GM23338 (cell line): ENCODE measurements around the gene CCDC91. TPM values are rescaled to one million over a fixed set of nuclear protein-coding genes. Genes with fewer than 3 reads are reported as not detected.

ENCODE experiments used
- ATAC-seq: fragments of 200-7000 bp; cut with Tn5 transposase; 3 replicates; pipeline ENCODE4 v1.9.1; 2020
- DNase-seq: peaks from one replicate; pipeline ENCODE4 v3.0.0-alpha.2; 2015; ENCODE audit warnings: low spot score
- H2AFZ ChIP-seq: fragments of 200-600 bp; sonication (generic); 2 replicates; pipeline ENCODE4 v1.8.0; 2016; ENCODE audit warnings: antibody characterized with exemption, mild to moderate bottlenecking, moderate library complexity
- H3F3A ChIP-seq: fragments of 200-600 bp; sonication (generic); replicated peaks from 2 replicates; pipeline ENCODE4 v1.8.0; 2017; ENCODE audit warnings: antibody characterized with exemption, mixed run types, low read depth
- H3K27ac ChIP-seq: fragments of 200-600 bp; sonication (generic); 2 replicates; pipeline ENCODE4 v1.6.1; 2016; ENCODE audit warnings: low read depth
- H3K27me3 ChIP-seq: fragments of 200-600 bp; sonication (generic); 2 replicates; pipeline ENCODE4 v1.8.0; 2016; ENCODE audit warnings: mild to moderate bottlenecking, mixed run types, moderate library complexity; ENCODE audit not compliant: insufficient read depth
- H3K36me3 ChIP-seq: fragments of 200-600 bp; sonication (generic); 2 replicates; pipeline ENCODE4 v1.8.0; 2016; ENCODE audit warnings: mild to moderate bottlenecking; ENCODE audit not compliant: insufficient read depth
- H3K4me1 ChIP-seq: fragments of 200-600 bp; sonication (generic); 2 replicates; pipeline ENCODE4 v1.8.0; 2016; ENCODE audit warnings: mild to moderate bottlenecking, moderate library complexity; ENCODE audit not compliant: insufficient read depth
- H3K4me2 ChIP-seq: fragments of 200-600 bp; sonication (generic); 2 replicates; pipeline ENCODE4 v1.7.1; 2017; ENCODE audit warnings: mixed run types
- H3K4me3 ChIP-seq: fragments of 200-600 bp; sonication (generic); 2 replicates; pipeline ENCODE4 v1.6.1; 2016; ENCODE audit warnings: mixed run types
- H3K79me2 ChIP-seq: fragments of 200-600 bp; sonication (generic); replicated peaks from 2 replicates; pipeline ENCODE4 v1.8.0; 2017; ENCODE audit warnings: mild to moderate bottlenecking; ENCODE audit not compliant: insufficient read depth
- H3K9me2 ChIP-seq: fragments of 200-600 bp; sonication (generic); 2 replicates; pipeline ENCODE4 v1.8.0; 2017; ENCODE audit not compliant: insufficient read depth
- H4K20me1 ChIP-seq: fragments of 200-600 bp; sonication (generic); replicated peaks from 2 replicates; pipeline ENCODE4 v1.8.0; 2017; ENCODE audit warnings: mild to moderate bottlenecking; ENCODE audit not compliant: insufficient read depth
- H3K27ac Mint-ChIP-seq: 2 replicates; pipeline ENCODE4 v1.8.0; 2020; ENCODE audit warnings: inconsistent platforms, mild to moderate bottlenecking, moderate library complexity, mixed read lengths
- H3K27me3 Mint-ChIP-seq: 3 replicates; pipeline ENCODE4 v1.8.0; 2022; ENCODE audit warnings: low read depth, mild to moderate bottlenecking, moderate library complexity, mixed read lengths, inconsistent platforms; ENCODE audit not compliant: insufficient read depth, poor library complexity
- H3K36me3 Mint-ChIP-seq: 3 replicates; pipeline ENCODE4 v1.8.0; 2021; ENCODE audit warnings: low read depth, mild to moderate bottlenecking, inconsistent platforms, moderate library complexity, mixed read lengths
- H3K4me1 Mint-ChIP-seq: 3 replicates; pipeline ENCODE4 v1.8.0; 2020; ENCODE audit warnings: mild to moderate bottlenecking, inconsistent platforms, mixed read lengths
- H3K4me3 Mint-ChIP-seq: 3 replicates; pipeline ENCODE4 v1.8.0; 2021; ENCODE audit warnings: moderate library complexity, mild to moderate bottlenecking, inconsistent platforms, mixed read lengths
- H3K9me3 Mint-ChIP-seq: 3 replicates; pipeline ENCODE4 v1.8.0; 2020; ENCODE audit warnings: moderate library complexity, mild to moderate bottlenecking, inconsistent platforms, mixed read lengths
- CREB1 ChIP-seq: fragments of 250-450 bp; sonication (Bioruptor Pico); IDR thresholded peaks from 2 replicates; pipeline ENCODE4 v1.5.0; 2020; ENCODE audit warnings: low read depth, mild to moderate bottlenecking, moderate library complexity
- EZH2 ChIP-seq: fragments of 200-600 bp; sonication (generic); IDR thresholded peaks from one replicate; pipeline ENCODE4 v1.8.0; 2017; ENCODE audit warnings: antibody characterized with exemption, mild to moderate bottlenecking, low read depth; ENCODE audit not compliant: unreplicated experiment
- EZH2phosphoT487 ChIP-seq: fragments of 200-600 bp; sonication (generic); IDR thresholded peaks from one replicate; pipeline ENCODE4 v1.8.1; 2018; ENCODE audit warnings: antibody characterized with exemption; ENCODE audit not compliant: unreplicated experiment
- JUNB ChIP-seq: IDR thresholded peaks from one replicate; pipeline ENCODE4 v1.6.1; 2016; ENCODE audit warnings: antibody characterized with exemption; ENCODE audit not compliant: unreplicated experiment
- NANOG ChIP-seq: IDR thresholded peaks from 2 replicates; pipeline ENCODE4 v1.6.1; 2016; ENCODE audit warnings: antibody characterized with exemption, borderline replicate concordance
- POLR2AphosphoS5 ChIP-seq: IDR thresholded peaks from 2 replicates; pipeline ENCODE4 v1.6.1; 2016; ENCODE audit warnings: antibody characterized with exemption, low read depth
- STAT1 ChIP-seq: IDR thresholded peaks from one replicate; pipeline ENCODE4 v1.6.1; 2016; ENCODE audit warnings: antibody characterized with exemption; ENCODE audit not compliant: unreplicated experiment
- ZNF114 ChIP-seq: fragments of 250-450 bp; sonication (Bioruptor Pico); IDR thresholded peaks from 2 replicates; pipeline ENCODE4 v1.5.0; 2020; ENCODE audit warnings: mild to moderate bottlenecking, moderate library complexity
- ZNF331 ChIP-seq: fragments of 250-450 bp; sonication (Bioruptor Pico); IDR thresholded peaks from 2 replicates; pipeline ENCODE4 v1.5.0; 2020; ENCODE audit warnings: low read depth, mild to moderate bottlenecking, moderate library complexity
- polyA plus RNA-seq: library from polyadenylated mRNA; unstranded; fragments of >200 nt; fragmentation: Nextera tagmentation; extraction: Ambion mirVana; gene quantifications from 2 replicates; pipeline ENCODE4 v1.2.1, GENCODE V29; 2016
- total RNA-seq: library from RNA; depleted of rRNA; stranded (reverse); fragments of >200 nt; shearing (Covaris generic); gene quantifications from 2 replicates; pipeline ENCODE4 v1.2.3, GENCODE V29; 2014
- TF ChIP-seq, protein P1 (sequence below), 2 experiments: fragments of 200-600 bp in 1 of 2; sonication (generic) in 1 of 2; conservative IDR thresholded peaks; 2 replicates each; pipeline versions ENCODE4 v1.5.1 to v1.6.1; 2016 to 2017; ENCODE audit warnings: antibody characterized with exemption in 2 of 2, low read depth in 2 of 2, mild to moderate bottlenecking in 2 of 2, moderate library complexity in 1 of 2
- TF ChIP-seq, protein P2 (sequence below): IDR thresholded peaks from 2 replicates; pipeline ENCODE4 v1.6.1; 2016; ENCODE audit warnings: antibody characterized with exemption
- TF ChIP-seq, protein P3 (sequence below): fragments of 250-450 bp; sonication (Bioruptor Pico); IDR thresholded peaks from 2 replicates; pipeline ENCODE4 v1.5.0; 2020; ENCODE audit warnings: mild to moderate bottlenecking, moderate library complexity
- TF ChIP-seq, protein P4 (sequence below): IDR thresholded peaks from one replicate; pipeline ENCODE4 v1.6.1; 2018; ENCODE audit warnings: antibody characterized with exemption; ENCODE audit not compliant: unreplicated experiment

CCDC91 gene
- total and polyA plus RNA-seq, 2 experiments from 2014 or later, result 24.7 to 48.7 TPM

DNA sequence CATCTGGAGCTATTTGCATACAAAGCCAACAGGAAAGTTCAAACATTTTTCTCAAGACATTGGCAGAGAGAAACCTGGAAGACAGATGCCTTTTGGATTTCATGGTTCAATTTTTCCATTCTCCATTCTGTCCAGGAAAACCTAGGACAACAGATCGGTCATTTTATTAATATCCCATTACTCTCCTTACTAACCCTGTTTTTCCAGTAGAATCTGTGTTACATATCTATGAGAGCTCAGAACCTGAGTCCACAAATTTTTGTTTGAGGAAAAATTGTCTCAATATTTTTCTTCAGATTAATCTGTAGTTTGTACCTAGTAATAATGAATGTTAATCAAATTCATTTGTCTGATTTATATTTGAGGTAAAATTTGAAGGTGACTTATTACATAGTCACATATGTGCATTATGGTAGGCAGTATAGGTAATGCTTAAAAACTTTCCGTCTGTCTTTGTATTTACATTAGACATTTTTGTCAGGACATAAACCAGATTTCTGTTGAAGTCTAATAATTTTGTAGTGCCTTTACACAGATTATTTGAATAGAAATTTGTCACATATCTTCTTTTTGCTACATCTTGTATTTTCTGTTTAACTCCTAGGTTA lies 75.3 kb downstream of the CCDC91 start:
- H3K4me3 ChIP-seq, result no peak overlapping the region
- H3K4me1 ChIP-seq, result no peaks in the 10 kb centered on the region
- H3K9me2 ChIP-seq, result peaks cover 10% of the 10 kb centered on the region; the same call in 1 of the 2 replicates
- Mint-ChIP-seq H3K27ac (no peak overlapping the region), H3K27me3 (no peaks in the 10 kb centered on the region), H3K4me1 (no peaks in the 10 kb centered on the region), H3K4me3 (no peak overlapping the region), H3K36me3 (peaks cover 3% of the 10 kb centered on the region; the same call in 2 of the 3 replicates), H3K9me3 (no peaks in the 10 kb centered on the region)
- 0 out of 2 replicates have a peak, but pooled peaks cover 2% of the 10 kb centered on the region for H4K20me1 ChIP-seq
- no peak overlapping the region for H3K4me2 ChIP-seq
- peaks cover 4% of the 10 kb centered on the region; the same call in 1 of the 2 replicates for H3K36me3 ChIP-seq
- no peak for TF ChIP-seq ZNF331 (CRISPR knock-in tag)
- no peak for TF ChIP-seq POLR2AphosphoS5
- TF ChIP-seq STAT1, result no peak
- TF ChIP-seq, protein P1, sequence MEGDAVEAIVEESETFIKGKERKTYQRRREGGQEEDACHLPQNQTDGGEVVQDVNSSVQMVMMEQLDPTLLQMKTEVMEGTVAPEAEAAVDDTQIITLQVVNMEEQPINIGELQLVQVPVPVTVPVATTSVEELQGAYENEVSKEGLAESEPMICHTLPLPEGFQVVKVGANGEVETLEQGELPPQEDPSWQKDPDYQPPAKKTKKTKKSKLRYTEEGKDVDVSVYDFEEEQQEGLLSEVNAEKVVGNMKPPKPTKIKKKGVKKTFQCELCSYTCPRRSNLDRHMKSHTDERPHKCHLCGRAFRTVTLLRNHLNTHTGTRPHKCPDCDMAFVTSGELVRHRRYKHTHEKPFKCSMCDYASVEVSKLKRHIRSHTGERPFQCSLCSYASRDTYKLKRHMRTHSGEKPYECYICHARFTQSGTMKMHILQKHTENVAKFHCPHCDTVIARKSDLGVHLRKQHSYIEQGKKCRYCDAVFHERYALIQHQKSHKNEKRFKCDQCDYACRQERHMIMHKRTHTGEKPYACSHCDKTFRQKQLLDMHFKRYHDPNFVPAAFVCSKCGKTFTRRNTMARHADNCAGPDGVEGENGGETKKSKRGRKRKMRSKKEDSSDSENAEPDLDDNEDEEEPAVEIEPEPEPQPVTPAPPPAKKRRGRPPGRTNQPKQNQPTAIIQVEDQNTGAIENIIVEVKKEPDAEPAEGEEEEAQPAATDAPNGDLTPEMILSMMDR (conservative IDR thresholded peaks at IDR 0.05; ENCODE audit: low read depth in 2 of 2), result no peak
- TF ChIP-seq, protein P2, sequence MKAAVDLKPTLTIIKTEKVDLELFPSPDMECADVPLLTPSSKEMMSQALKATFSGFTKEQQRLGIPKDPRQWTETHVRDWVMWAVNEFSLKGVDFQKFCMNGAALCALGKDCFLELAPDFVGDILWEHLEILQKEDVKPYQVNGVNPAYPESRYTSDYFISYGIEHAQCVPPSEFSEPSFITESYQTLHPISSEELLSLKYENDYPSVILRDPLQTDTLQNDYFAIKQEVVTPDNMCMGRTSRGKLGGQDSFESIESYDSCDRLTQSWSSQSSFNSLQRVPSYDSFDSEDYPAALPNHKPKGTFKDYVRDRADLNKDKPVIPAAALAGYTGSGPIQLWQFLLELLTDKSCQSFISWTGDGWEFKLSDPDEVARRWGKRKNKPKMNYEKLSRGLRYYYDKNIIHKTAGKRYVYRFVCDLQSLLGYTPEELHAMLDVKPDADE, result no peak
- TF ChIP-seq EZH2, result no peak
- no peak for TF ChIP-seq NANOG
- no peak for TF ChIP-seq CREB1 (CRISPR knock-in tag)
- TF ChIP-seq, protein P3, sequence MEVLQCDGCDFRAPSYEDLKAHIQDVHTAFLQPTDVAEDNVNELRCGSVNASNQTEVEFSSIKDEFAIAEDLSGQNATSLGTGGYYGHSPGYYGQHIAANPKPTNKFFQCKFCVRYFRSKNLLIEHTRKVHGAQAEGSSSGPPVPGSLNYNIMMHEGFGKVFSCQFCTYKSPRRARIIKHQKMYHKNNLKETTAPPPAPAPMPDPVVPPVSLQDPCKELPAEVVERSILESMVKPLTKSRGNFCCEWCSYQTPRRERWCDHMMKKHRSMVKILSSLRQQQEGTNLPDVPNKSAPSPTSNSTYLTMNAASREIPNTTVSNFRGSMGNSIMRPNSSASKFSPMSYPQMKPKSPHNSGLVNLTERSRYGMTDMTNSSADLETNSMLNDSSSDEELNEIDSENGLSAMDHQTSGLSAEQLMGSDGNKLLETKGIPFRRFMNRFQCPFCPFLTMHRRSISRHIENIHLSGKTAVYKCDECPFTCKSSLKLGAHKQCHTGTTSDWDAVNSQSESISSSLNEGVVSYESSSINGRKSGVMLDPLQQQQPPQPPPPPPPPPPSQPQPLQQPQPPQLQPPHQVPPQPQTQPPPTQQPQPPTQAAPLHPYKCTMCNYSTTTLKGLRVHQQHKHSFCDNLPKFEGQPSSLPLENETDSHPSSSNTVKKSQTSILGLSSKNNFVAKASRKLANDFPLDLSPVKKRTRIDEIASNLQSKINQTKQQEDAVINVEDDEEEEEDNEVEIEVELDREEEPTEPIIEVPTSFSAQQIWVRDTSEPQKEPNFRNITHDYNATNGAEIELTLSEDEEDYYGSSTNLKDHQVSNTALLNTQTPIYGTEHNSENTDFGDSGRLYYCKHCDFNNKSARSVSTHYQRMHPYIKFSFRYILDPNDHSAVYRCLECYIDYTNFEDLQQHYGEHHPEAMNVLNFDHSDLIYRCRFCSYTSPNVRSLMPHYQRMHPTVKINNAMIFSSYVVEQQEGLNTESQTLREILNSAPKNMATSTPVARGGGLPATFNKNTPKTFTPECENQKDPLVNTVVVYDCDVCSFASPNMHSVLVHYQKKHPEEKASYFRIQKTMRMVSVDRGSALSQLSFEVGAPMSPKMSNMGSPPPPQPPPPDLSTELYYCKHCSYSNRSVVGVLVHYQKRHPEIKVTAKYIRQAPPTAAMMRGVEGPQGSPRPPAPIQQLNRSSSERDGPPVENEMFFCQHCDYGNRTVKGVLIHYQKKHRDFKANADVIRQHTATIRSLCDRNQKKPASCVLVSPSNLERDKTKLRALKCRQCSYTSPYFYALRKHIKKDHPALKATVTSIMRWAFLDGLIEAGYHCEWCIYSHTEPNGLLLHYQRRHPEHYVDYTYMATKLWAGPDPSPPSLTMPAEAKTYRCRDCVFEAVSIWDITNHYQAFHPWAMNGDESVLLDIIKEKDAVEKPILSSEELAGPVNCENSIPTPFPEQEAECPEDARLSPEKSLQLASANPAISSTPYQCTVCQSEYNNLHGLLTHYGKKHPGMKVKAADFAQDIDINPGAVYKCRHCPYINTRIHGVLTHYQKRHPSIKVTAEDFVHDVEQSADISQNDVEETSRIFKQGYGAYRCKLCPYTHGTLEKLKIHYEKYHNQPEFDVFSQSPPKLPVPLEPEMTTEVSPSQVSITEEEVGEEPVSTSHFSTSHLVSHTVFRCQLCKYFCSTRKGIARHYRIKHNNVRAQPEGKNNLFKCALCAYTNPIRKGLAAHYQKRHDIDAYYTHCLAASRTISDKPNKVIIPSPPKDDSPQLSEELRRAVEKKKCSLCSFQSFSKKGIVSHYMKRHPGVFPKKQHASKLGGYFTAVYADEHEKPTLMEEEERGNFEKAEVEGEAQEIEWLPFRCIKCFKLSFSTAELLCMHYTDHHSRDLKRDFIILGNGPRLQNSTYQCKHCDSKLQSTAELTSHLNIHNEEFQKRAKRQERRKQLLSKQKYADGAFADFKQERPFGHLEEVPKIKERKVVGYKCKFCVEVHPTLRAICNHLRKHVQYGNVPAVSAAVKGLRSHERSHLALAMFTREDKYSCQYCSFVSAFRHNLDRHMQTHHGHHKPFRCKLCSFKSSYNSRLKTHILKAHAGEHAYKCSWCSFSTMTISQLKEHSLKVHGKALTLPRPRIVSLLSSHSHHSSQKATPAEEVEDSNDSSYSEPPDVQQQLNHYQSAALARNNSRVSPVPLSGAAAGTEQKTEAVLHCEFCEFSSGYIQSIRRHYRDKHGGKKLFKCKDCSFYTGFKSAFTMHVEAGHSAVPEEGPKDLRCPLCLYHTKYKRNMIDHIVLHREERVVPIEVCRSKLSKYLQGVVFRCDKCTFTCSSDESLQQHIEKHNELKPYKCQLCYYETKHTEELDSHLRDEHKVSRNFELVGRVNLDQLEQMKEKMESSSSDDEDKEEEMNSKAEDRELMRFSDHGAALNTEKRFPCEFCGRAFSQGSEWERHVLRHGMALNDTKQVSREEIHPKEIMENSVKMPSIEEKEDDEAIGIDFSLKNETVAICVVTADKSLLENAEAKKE, result no peak
- no peak for TF ChIP-seq EZH2phosphoT487
- no peak for TF ChIP-seq JUNB
- TF ChIP-seq ZNF114, result no peak
- TF ChIP-seq, protein P4, sequence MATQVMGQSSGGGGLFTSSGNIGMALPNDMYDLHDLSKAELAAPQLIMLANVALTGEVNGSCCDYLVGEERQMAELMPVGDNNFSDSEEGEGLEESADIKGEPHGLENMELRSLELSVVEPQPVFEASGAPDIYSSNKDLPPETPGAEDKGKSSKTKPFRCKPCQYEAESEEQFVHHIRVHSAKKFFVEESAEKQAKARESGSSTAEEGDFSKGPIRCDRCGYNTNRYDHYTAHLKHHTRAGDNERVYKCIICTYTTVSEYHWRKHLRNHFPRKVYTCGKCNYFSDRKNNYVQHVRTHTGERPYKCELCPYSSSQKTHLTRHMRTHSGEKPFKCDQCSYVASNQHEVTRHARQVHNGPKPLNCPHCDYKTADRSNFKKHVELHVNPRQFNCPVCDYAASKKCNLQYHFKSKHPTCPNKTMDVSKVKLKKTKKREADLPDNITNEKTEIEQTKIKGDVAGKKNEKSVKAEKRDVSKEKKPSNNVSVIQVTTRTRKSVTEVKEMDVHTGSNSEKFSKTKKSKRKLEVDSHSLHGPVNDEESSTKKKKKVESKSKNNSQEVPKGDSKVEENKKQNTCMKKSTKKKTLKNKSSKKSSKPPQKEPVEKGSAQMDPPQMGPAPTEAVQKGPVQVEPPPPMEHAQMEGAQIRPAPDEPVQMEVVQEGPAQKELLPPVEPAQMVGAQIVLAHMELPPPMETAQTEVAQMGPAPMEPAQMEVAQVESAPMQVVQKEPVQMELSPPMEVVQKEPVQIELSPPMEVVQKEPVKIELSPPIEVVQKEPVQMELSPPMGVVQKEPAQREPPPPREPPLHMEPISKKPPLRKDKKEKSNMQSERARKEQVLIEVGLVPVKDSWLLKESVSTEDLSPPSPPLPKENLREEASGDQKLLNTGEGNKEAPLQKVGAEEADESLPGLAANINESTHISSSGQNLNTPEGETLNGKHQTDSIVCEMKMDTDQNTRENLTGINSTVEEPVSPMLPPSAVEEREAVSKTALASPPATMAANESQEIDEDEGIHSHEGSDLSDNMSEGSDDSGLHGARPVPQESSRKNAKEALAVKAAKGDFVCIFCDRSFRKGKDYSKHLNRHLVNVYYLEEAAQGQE, result no peak
- H3K27ac ChIP-seq, result no peak overlapping the region; the same call in 1 of the 2 replicates
- H2AFZ ChIP-seq, result no peak overlapping the region
- DNase-seq (no peak), ATAC-seq (no peak)
- no peaks in the 10 kb centered on the region for H3K27me3 ChIP-seq
- no peaks in the 10 kb centered on the region for H3K79me2 ChIP-seq
- no peaks in the 10 kb centered on the region for H3F3A ChIP-seq
